Lower lobe of right lung (tissue), 2 donors: ENCODE data around the gene SEC23B. TPM values are rescaled to one million over a fixed set of nuclear protein-coding genes. Genes with fewer than 3 reads are reported as not detected.

Source experiments
- ATAC-seq, 2 donors: fragments of 200-7000 bp; cut with Tn5 transposase; one replicate each; pipeline ENCODE4 v1.9.1; 2020 to 2022; ENCODE audit warnings: mild to moderate bottlenecking in 2 of 2, moderate library complexity in 2 of 2
- DNase-seq: peaks from one replicate; pipeline ENCODE4 v3.0.0-alpha.2; 2020
- H3K27ac ChIP-seq: fragments of 200-600 bp; one replicate; pipeline ENCODE4 v1.8.0; 2022
- H3K27me3 ChIP-seq: fragments of 200-600 bp; one replicate; pipeline ENCODE4 v1.8.0; 2022; ENCODE audit warnings: low read depth
- H3K36me3 ChIP-seq: fragments of 200-600 bp; one replicate; pipeline ENCODE4 v1.8.0; 2022; ENCODE audit warnings: mild to moderate bottlenecking
- H3K4me1 ChIP-seq: fragments of 200-600 bp; one replicate; pipeline ENCODE4 v1.8.0; 2022
- H3K4me3 ChIP-seq: fragments of 200-600 bp; one replicate; pipeline ENCODE4 v1.8.0; 2022; ENCODE audit warnings: mild to moderate bottlenecking
- H3K9me3 ChIP-seq: fragments of 200-600 bp; one replicate; pipeline ENCODE4 v1.8.0; 2022
- intact Hi-C: fragments of 100-400 bp; cut with DNase I; formaldehyde crosslinking; loops from one replicate; pipeline ENCODE4 v1.11.0; 2022
- microRNA-seq: library from miRNA; unstranded; fragments of <30 nt; microRNA quantifications from one replicate; pipeline ENCODE4 v1.2.0, GENCODE V29; 2020; ENCODE audit warnings: borderline number of aligned reads
- total RNA-seq: library from RNA; stranded (reverse); fragmentation: NEBNext Ultra II Directional; extraction: Animal tissue kit (Norgen Biotek cat#: 25700); gene quantifications from one replicate; pipeline ENCODE4 v1.2.1, GENCODE V29; 2021
- TF ChIP-seq, protein P1 (sequence below): fragments of 200-600 bp; IDR thresholded peaks from one replicate; pipeline ENCODE4 v1.8.0; 2022; ENCODE audit warnings: antibody characterized with exemption, mild to moderate bottlenecking
- donor health status: DM: no; HTN: yes; CAD: no; lungs with severe emphysema.

Gene SEC23B
- total RNA-seq, 1 donor from 2014 or later = 51.2 TPM

DNA sequence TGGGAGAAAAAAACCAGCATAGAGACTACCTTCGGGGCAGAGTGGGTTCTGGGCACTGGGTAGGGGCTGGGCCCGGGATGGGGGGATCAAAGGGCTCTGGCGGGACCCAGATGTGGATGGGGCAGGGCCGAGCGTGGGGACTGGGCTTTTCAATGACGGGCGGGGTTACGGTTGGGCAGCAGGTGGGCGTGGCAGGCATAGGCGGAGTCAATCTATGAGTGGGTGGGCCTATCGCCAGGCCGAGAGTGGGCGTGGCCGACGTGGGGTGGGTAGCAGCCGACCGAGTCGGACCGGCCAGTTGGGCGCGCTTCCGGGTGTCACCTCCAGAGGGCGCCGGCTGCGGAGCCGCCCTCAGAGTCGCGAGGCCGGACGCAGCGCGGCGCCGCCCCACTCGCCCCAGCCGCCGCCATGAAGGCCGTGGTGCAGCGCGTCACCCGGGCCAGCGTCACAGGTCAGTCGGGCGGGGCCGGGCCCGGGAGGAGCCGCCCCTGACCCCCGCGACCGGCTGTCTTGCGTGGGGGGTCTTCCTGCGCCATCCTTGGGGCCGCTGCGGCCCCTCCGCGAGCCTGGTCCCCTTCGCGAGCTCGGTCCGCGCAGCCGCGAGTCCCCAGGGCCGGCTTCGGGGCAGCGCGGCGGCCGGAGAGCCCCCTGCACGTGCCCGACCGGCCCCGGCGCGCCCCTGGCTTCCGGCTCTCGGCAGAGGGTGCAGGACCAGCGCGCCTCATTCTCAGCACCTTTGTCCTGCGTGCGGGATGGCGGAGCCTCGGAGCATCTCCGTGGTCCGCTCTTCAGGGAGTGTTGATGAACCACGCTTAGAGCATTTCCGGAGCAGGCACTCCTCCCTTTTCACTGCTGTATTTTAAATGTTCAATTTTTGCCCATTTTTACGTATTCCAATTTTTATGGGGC lies 80.2 kb downstream of the SEC23B start, which contains the start of gene DTD1:
DTD1 (plus strand) TSS at position 390 of the 909 bp plus-strand sequence; CDS start at position 409, 19 bp downstream.
- DNase-seq (peak; percentile 96), ATAC-seq (peak; percentile 98)
- Histone ChIP-seq H3K27me3 (no peaks in the 10 kb centered on the region), H3K4me1 (peaks cover 13% of the 10 kb centered on the region), H3K4me3 (peak within 1 kb of the TSS; percentile 76), H3K36me3 (no peaks in the 10 kb centered on the region), H3K9me3 (no peaks in the 10 kb centered on the region), H3K27ac (peak within 1 kb of the TSS; percentile 89)
- intact Hi-C loops = no loop called here
- TF ChIP-seq, protein P1, sequence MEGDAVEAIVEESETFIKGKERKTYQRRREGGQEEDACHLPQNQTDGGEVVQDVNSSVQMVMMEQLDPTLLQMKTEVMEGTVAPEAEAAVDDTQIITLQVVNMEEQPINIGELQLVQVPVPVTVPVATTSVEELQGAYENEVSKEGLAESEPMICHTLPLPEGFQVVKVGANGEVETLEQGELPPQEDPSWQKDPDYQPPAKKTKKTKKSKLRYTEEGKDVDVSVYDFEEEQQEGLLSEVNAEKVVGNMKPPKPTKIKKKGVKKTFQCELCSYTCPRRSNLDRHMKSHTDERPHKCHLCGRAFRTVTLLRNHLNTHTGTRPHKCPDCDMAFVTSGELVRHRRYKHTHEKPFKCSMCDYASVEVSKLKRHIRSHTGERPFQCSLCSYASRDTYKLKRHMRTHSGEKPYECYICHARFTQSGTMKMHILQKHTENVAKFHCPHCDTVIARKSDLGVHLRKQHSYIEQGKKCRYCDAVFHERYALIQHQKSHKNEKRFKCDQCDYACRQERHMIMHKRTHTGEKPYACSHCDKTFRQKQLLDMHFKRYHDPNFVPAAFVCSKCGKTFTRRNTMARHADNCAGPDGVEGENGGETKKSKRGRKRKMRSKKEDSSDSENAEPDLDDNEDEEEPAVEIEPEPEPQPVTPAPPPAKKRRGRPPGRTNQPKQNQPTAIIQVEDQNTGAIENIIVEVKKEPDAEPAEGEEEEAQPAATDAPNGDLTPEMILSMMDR = peak; percentile 62

DNA sequence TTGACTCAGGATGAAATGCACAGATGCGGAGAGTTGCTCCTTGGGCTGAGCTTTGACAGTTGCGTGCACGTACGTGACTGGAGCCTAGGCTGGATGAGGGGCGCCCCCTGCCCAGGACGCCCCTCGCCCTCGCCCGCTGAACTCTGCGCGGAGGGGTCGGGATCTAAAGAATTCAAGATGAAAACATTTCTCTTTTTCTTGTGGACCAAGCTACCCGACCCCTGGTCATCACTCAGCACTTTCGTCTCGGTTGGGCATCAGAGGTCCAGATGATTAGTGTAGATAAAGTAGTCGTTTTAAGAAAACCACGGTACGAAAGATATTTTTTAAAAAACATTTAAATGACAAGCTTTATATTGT lies 80.8 kb downstream of the SEC23B start:
- no peak for ATAC-seq
- no peaks in the 10 kb centered on the region for H3K36me3 ChIP-seq
- no peaks in the 10 kb centered on the region for H3K27me3 ChIP-seq
- TF ChIP-seq, protein P1 = no peak
- peak overlapping the region; percentile 89 for H3K27ac ChIP-seq
- intact Hi-C loops = no loop called here
- H3K4me1 ChIP-seq = peaks cover 13% of the 10 kb centered on the region
- no peak for DNase-seq
- peak overlapping the region; percentile 76 for H3K4me3 ChIP-seq
- no peaks in the 10 kb centered on the region for H3K9me3 ChIP-seq

DNA sequence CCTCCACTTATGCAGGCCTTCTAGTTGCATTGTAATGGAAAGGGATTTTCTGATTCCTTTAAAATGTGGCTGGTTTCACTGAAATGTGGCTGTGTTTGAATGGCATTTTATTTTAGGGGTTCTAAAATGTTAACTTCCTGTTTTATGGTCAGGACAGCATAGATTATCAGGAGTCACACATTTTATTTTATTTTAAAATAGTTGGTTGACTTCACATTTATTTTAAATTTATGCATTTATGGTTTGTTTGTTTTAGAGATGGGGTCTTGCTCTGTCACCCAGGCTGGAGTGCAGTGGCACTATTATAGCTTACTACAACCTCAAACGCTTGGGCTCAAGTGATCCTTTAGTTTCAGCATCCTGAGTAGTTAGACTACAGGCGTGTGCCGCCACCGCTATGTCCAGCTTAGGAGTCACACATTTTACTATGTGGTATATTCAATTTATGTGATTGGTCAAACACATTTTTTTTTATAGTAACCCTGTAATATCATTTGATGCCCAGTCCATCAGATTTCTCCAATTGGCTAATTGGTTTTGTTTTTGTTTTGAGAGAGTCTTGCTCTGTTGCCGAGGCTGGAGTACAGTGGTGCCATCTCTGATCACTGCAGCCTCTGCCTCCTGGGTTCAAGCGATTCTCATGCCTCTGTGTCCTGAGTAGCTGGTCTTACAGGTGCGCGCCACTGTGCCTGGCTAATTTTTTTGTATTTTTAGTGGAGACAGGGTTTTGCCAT lies 82.4 kb downstream of the SEC23B start:
- Histone ChIP-seq H3K4me3 (no peak overlapping the region), H3K36me3 (peaks cover 10% of the 10 kb centered on the region), H3K27me3 (no peaks in the 10 kb centered on the region), H3K27ac (no peak overlapping the region), H3K9me3 (no peaks in the 10 kb centered on the region), H3K4me1 (peaks cover 13% of the 10 kb centered on the region)
- TF ChIP-seq, protein P1 = no peak
- no peak for DNase-seq
- ATAC-seq = no peak
- intact Hi-C loops = no loop called here

DNA sequence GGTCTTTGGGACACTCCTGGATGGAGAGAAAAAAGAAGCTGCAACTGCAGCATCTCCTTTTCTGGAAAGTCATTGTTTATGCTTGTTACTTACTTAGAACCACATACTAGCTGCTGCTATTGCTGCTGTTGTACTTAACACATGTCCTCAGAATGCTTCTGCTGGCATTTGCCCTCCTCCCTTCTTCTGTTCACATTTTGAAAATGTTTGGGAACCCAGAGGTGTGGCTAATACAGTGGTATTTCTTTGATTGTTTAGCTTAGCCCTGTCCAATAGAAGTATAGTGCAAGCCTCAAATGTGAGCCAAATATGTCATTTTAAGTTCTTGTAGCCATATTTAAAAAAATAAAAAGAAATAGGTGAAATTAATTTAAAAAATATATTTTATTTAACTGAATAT lies 88.5 kb downstream of the SEC23B start:
- no peaks in the 10 kb centered on the region for H3K9me3 ChIP-seq
- no peaks in the 10 kb centered on the region for H3K4me1 ChIP-seq
- intact Hi-C loops = no loop called here
- ATAC-seq (no peak), DNase-seq (no peak)
- H3K27ac ChIP-seq = no peak overlapping the region
- TF ChIP-seq, protein P1 = no peak
- no peaks in the 10 kb centered on the region for H3K27me3 ChIP-seq
- H3K4me3 ChIP-seq = no peak overlapping the region
- peaks cover 46% of the 10 kb centered on the region for H3K36me3 ChIP-seq

DNA sequence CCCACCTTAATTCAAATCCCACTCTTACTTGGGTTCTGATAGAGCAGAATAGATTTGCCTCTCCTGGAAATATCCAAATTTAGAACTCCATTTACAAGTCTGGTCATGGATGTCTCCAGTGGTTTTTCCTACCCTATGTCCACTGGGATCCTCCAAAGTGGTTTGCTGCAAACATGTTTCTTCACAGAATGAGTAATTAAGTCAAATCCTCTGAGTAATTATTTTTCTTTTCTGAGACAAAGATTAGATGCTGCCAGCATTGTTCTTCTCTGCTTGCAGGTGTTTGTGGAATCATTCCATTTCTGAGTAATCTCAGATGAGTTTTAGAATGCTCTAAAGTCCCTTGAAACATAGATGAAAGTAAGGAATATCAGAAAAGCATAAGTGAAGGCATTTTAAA lies 102.0 kb downstream of the SEC23B start:
- Histone ChIP-seq H3K27me3 (no peaks in the 10 kb centered on the region), H3K27ac (no peak overlapping the region), H3K36me3 (peaks cover 12% of the 10 kb centered on the region), H3K4me3 (no peak overlapping the region), H3K9me3 (no peaks in the 10 kb centered on the region), H3K4me1 (no peaks in the 10 kb centered on the region)
- intact Hi-C loops = no loop called here
- TF ChIP-seq, protein P1 = no peak
- DNase-seq = no peak
- no peak for ATAC-seq

Small RNA genes within 50 kb of the gene (microRNA-seq; reads per million reads assigned to microRNA genes)
- not detected for gene MIR3192

Other genes with a start within 250 kb of the SEC23B start
- 12.4 TPM for gene ZNF133, start 219.4 kb upstream of the SEC23B start, total RNA-seq
- gene DZANK1, start 40.9 kb upstream of the SEC23B start, total RNA-seq = 3.4 TPM
- 6.6 TPM for gene POLR3F, start 40.5 kb upstream of the SEC23B start, total RNA-seq
- 15.3 TPM for gene RBBP9, start 10.7 kb upstream of the SEC23B start, total RNA-seq
- 56.4 TPM for gene SMIM26, start 59.5 kb downstream of the SEC23B start, total RNA-seq
- gene DTD1, start 80.1 kb downstream of the SEC23B start, total RNA-seq = 15.7 TPM